ENCODE measurements around the gene OR6C76. TPM values are rescaled to one million over a fixed set of nuclear protein-coding genes. Genes with fewer than 3 reads are reported as not detected.

The OR6C76 gene
- not detected for total RNA-seq

- H3K4me3 ChIP-seq, result no peak within 1 kb of the TSS
- WGBS, result 72% methylated on average over 4 of the region's 4 CpGs
- TF ChIP-seq EP300 (IDR thresholded peaks at IDR 0.05), result no peak
- TF ChIP-seq POLR2A (IDR thresholded peaks at IDR 0.05; ENCODE audit: low read depth), result no peak
- TF ChIP-seq POLR2AphosphoS5 (IDR thresholded peaks at IDR 0.05), result no peak
- TF ChIP-seq, protein P1, sequence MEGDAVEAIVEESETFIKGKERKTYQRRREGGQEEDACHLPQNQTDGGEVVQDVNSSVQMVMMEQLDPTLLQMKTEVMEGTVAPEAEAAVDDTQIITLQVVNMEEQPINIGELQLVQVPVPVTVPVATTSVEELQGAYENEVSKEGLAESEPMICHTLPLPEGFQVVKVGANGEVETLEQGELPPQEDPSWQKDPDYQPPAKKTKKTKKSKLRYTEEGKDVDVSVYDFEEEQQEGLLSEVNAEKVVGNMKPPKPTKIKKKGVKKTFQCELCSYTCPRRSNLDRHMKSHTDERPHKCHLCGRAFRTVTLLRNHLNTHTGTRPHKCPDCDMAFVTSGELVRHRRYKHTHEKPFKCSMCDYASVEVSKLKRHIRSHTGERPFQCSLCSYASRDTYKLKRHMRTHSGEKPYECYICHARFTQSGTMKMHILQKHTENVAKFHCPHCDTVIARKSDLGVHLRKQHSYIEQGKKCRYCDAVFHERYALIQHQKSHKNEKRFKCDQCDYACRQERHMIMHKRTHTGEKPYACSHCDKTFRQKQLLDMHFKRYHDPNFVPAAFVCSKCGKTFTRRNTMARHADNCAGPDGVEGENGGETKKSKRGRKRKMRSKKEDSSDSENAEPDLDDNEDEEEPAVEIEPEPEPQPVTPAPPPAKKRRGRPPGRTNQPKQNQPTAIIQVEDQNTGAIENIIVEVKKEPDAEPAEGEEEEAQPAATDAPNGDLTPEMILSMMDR (IDR thresholded peaks at IDR 0.05), result no peak
- H3K9me3 ChIP-seq, result no peaks in the 10 kb centered on the region
- no peak for DNase-seq (ENCODE audit: extremely low spot score)
- intact Hi-C loops (cut with DNase I), result no loop called here
- no peaks in the 10 kb centered on the region for H3K27me3 ChIP-seq
- H3K4me1 ChIP-seq, result peaks cover 0 to 6% (median 0%) of the 10 kb centered on the region in 4 donors
- H3K36me3 ChIP-seq, result no peaks in the 10 kb centered on the region
- H3K27ac ChIP-seq (replicated peaks in 1 of 4), result no peak within 1 kb of the TSS
Measured at GRCh38 chr12:55425954-55426353, at the start of gene OR6C76. Gene OR6C76 (plus strand): TSS chr12:55426254. CDS start chr12:55426254, 0 bp downstream.

GRCh38 chr12:55385891-55386290 is 40.2 kb upstream of the OR6C76 start:
- H3K36me3 ChIP-seq, result no peaks in the 10 kb centered on the region
- no peaks in the 10 kb centered on the region for H3K4me1 ChIP-seq
- no peaks in the 10 kb centered on the region for H3K9me3 ChIP-seq
- no peaks in the 10 kb centered on the region for H3K27me3 ChIP-seq
- DNase-seq (ENCODE audit: extremely low spot score), result no peak
- TF ChIP-seq, protein P1 (IDR thresholded peaks at IDR 0.05), result no peak
- TF ChIP-seq EP300 (IDR thresholded peaks at IDR 0.05), result no peak
- no peak for TF ChIP-seq POLR2AphosphoS5 (IDR thresholded peaks at IDR 0.05)
- no peak for TF ChIP-seq POLR2A (IDR thresholded peaks at IDR 0.05; ENCODE audit: low read depth)
- H3K4me3 ChIP-seq, result no peak overlapping the region
- intact Hi-C loops (cut with DNase I), result no loop called here
- no peak overlapping the region for H3K27ac ChIP-seq (replicated peaks in 1 of 4)

GRCh38 chr12:55392032-55392795 is 33.8 kb upstream of the OR6C76 start:
- H3K4me1 ChIP-seq, result no peaks in the 10 kb centered on the region
- H3K9me3 ChIP-seq, result no peaks in the 10 kb centered on the region
- intact Hi-C loops (cut with DNase I), result no loop called here
- 78% methylated on average over 12 of the region's 23 CpGs for WGBS
- no peak for TF ChIP-seq POLR2AphosphoS5 (IDR thresholded peaks at IDR 0.05)
- no peak overlapping the region for H3K27ac ChIP-seq (replicated peaks in 1 of 4)
- no peaks in the 10 kb centered on the region for H3K27me3 ChIP-seq
- no peaks in the 10 kb centered on the region for H3K36me3 ChIP-seq
- no peak overlapping the region for H3K4me3 ChIP-seq
- no peak for DNase-seq (ENCODE audit: extremely low spot score)

DNA sequence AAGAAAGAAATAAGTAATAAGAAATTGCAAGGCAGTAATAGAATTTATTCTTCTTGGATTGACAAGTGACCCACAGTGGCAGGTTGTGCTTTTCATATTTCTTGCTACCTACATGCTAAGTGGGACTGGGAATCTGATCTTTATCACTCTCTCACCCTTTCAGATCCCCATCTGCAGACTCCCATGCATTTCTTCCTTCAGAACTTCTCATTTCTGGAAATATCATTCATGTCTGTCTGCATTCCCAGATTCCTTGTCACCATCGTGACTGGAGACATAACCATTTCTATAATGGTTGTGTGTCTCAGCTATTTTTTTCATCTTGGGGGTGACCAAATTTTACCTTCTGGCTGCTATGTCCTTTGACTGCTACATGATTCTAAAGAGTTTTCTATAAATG is 29.7 kb upstream of the OR6C76 start:
- Histone ChIP-seq H3K4me3 (no peak overlapping the region), H3K4me1 (no peaks in the 10 kb centered on the region), H3K9me3 (no peaks in the 10 kb centered on the region), H3K27ac (replicated peaks in 1 of 4) (no peak overlapping the region), H3K27me3 (no peaks in the 10 kb centered on the region), H3K36me3 (no peaks in the 10 kb centered on the region)
- TF ChIP-seq, protein P1 (IDR thresholded peaks at IDR 0.05), result no peak
- no peak for TF ChIP-seq POLR2A (IDR thresholded peaks at IDR 0.05; ENCODE audit: low read depth)
- TF ChIP-seq EP300 (IDR thresholded peaks at IDR 0.05), result no peak
- TF ChIP-seq POLR2AphosphoS5 (IDR thresholded peaks at IDR 0.05), result no peak
- intact Hi-C loops (cut with DNase I), result no loop called here
- 54% methylated on average over 1 of the region's 1 CpG for WGBS
- no peak for DNase-seq (ENCODE audit: extremely low spot score)

DNA sequence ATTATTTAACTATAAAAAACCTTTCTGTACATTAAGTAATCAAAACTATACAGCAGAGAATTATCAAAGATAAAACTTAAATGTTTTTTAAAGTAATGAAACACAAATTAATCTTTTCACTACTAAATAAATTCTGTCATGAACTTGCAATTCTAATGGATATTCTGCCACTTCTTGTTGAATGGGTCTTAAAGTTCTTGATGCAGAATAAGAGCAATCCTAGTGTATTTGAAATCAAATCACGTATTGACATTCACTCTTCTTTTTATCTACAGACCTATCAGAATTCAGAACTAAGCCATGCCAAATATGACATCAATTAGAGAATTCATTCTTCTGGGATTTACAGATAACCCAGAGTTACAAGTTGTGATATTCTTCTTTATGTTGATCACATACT is 25.8 kb upstream of the OR6C76 start, which contains the start of gene OR6C65:
Gene OR6C65, plus strand, starts transcription at position 301 of the 400 bp plus-strand sequence. Its CDS starts 0 bp downstream, at position 301.
- Histone ChIP-seq H3K36me3 (no peaks in the 10 kb centered on the region), H3K27me3 (no peaks in the 10 kb centered on the region), H3K4me1 (no peaks in the 10 kb centered on the region), H3K9me3 (no peaks in the 10 kb centered on the region), H3K4me3 (no peak within 1 kb of the TSS), H3K27ac (replicated peaks in 1 of 4) (no peak within 1 kb of the TSS)
- DNase-seq (ENCODE audit: extremely low spot score), result no peak
- 94% methylated on average over 1 of the region's 1 CpG for WGBS
- TF ChIP-seq, protein P1 (IDR thresholded peaks at IDR 0.05), result no peak
- no peak for TF ChIP-seq EP300 (IDR thresholded peaks at IDR 0.05)
- TF ChIP-seq POLR2AphosphoS5 (IDR thresholded peaks at IDR 0.05), result no peak
- no peak for TF ChIP-seq POLR2A (IDR thresholded peaks at IDR 0.05; ENCODE audit: low read depth)
- intact Hi-C loops (cut with DNase I), result no loop called here

All from esophagus muscularis mucosa (tissue), 4 donors.